ENCODE data around the gene MARCHF7. TPM values are rescaled to one million over a fixed set of nuclear protein-coding genes. Genes with fewer than 3 reads are reported as not detected.

MARCHF7 gene
- total RNA-seq, 2 donors from 2014 or later = 72.6 to 74.3 TPM

- ATAC-seq = no peak
- H3K36me3 Mint-ChIP-seq = peaks cover 16% of the 10 kb centered on the region
- no peak overlapping the region for H3K27ac Mint-ChIP-seq
- peaks cover 0 to 3% of the 10 kb centered on the region in 2 donors for H3K4me1 Mint-ChIP-seq (ENCODE audit: low read depth in 2 of 2)
- DNase-seq (ENCODE audit: low spot score) = no peak
- no peaks in the 10 kb centered on the region for H3K27me3 Mint-ChIP-seq
- H3K4me3 Mint-ChIP-seq = no peak overlapping the region
- H3K9me3 Mint-ChIP-seq = no peaks in the 10 kb centered on the region
These were observed 46.4 kb downstream of the MARCHF7 start for GRCh38 chr2:159758686-159759085.

GRCh38 chr2:159759577-159759976, 47.3 kb downstream of the MARCHF7 start:
- Mint-ChIP-seq H3K27ac (no peak overlapping the region), H3K27me3 (no peaks in the 10 kb centered on the region), H3K4me3 (no peak overlapping the region), H3K4me1 (ENCODE audit: low read depth in 2 of 2) (peaks cover 0 to 5% of the 10 kb centered on the region in 2 donors), H3K36me3 (peaks cover 21% of the 10 kb centered on the region), H3K9me3 (no peaks in the 10 kb centered on the region)
- no peak for DNase-seq (ENCODE audit: low spot score)
- no peak for ATAC-seq

- Mint-ChIP-seq H3K27me3 (no peaks in the 10 kb centered on the region), H3K9me3 (no peaks in the 10 kb centered on the region), H3K4me3 (no peak overlapping the region), H3K4me1 (ENCODE audit: low read depth in 2 of 2) (peaks cover 0 to 5% of the 10 kb centered on the region in 2 donors), H3K36me3 (peaks cover 22% of the 10 kb centered on the region), H3K27ac (no peak overlapping the region)
- DNase-seq (ENCODE audit: low spot score) (no peak), ATAC-seq (no peak)
These were observed 48.0 kb downstream of the MARCHF7 start for GRCh38 chr2:159760326-159760725.

DNA sequence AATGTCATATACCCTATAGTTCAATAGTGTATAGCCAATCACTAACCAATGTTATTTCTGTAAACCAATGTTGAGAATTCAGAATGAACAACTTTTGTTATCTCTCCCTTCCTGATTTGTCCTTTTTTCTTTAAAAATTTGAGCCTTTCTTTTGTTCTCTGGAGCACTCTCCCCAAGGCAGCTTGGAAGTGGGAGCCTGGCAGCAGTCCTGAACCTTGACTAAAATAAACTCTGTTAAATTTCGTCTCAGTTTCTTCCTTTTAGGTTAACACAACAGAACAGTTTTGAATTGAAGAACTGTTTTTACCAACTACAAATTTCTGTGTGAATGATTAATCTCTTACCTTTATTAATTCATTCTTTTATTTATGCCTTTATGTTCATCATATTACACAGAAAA, 49.8 kb downstream of the MARCHF7 start:
- Mint-ChIP-seq H3K36me3 (peaks cover 22% of the 10 kb centered on the region), H3K4me1 (ENCODE audit: low read depth in 2 of 2) (peaks cover 0 to 11% of the 10 kb centered on the region in 2 donors)
- DNase-seq (ENCODE audit: low spot score) = no peak

More for the DNA sequence above, 49.8 kb downstream of the MARCHF7 start:
- H3K27ac Mint-ChIP-seq = no peak overlapping the region
- H3K4me3 Mint-ChIP-seq = no peak overlapping the region
- no peaks in the 10 kb centered on the region for H3K27me3 Mint-ChIP-seq
- H3K9me3 Mint-ChIP-seq = no peaks in the 10 kb centered on the region
- ATAC-seq = no peak

Other genes with a start within 250 kb of the MARCHF7 start
- 10 to 100 TPM; 13.7 to 14.1 TPM for gene BAZ2B, start 96.0 kb upstream of the MARCHF7 start, total RNA-seq
- gene CD302, start 85.7 kb downstream of the MARCHF7 start, total RNA-seq = under 1 TPM; 0.20 to 0.55 TPM
- gene LY75, start 192.2 kb downstream of the MARCHF7 start, total RNA-seq = 10 to 100 TPM; 18.2 to 19.1 TPM